IMR-90 (cell line): ENCODE measurements around the gene TMEM135. TPM values are rescaled to one million over a fixed set of nuclear protein-coding genes. Genes with fewer than 3 reads are reported as not detected.

Experiments used
- ATAC-seq: fragments of 200-7000 bp; cut with Tn5 transposase; 2 replicates; pipeline ENCODE4 v1.9.1; 2020; ENCODE audit warnings: low read depth, mild to moderate bottlenecking, moderate library complexity
- BruUV-seq: library from RNA; stranded (reverse); fragments of 400-500 nt; replicated peaks from 2 replicates; lab custom pipeline; 2021; lab: Mats Ljungman, UMichigan
- CTCF ChIA-PET: fragments of 300-600 bp; formaldehyde crosslinking; extraction: SDS; loops from one replicate; lab custom pipeline; 2021; ENCODE audit warnings: antibody characterized with exemption; lab: Yijun Ruan, JAX
- POLR2A ChIA-PET: fragments of 300-600 bp; sonication (Branson Sonifier 250); formaldehyde crosslinking; loops from one replicate; lab custom pipeline; 2022; ENCODE audit warnings: antibody characterized with exemption; ENCODE audit not compliant: unreplicated experiment; lab: Charles Lee
- DNase-seq: peaks from one replicate; pipeline ENCODE4 v3.0.0; 2013
- H2AFZ ChIP-seq: replicated peaks from 2 replicates; pipeline ENCODE3; 2013; ENCODE audit warnings: low read length, mild to moderate bottlenecking; ENCODE audit not compliant: poor library complexity
- H2AK5ac ChIP-seq: 2 replicates; pipeline ENCODE4 v1.6.1; 2013; ENCODE audit warnings: low read depth, low read length, inconsistent platforms
- H2AK9ac ChIP-seq: replicated peaks from 2 replicates; pipeline ENCODE3; 2013; ENCODE audit warnings: mild to moderate bottlenecking, low read depth, low read length, moderate library complexity; ENCODE audit not compliant: poor library complexity
- H2BK120ac ChIP-seq: 2 replicates; pipeline ENCODE4 v1.6.1; 2013; ENCODE audit warnings: low read depth, low read length, inconsistent platforms
- H2BK15ac ChIP-seq: 3 replicates; pipeline ENCODE4 v1.6.1; 2013; ENCODE audit warnings: low read depth, low read length, inconsistent platforms
- H2BK20ac ChIP-seq: 2 replicates; pipeline ENCODE4 v1.6.1; 2013; ENCODE audit warnings: low read depth, mild to moderate bottlenecking, inconsistent platforms, low read length, moderate library complexity
- H2BK5ac ChIP-seq: 2 replicates; pipeline ENCODE4 v1.6.1; 2013; ENCODE audit warnings: mild to moderate bottlenecking, low read depth, low read length, inconsistent platforms; ENCODE audit not compliant: poor library complexity, severe bottlenecking
- H3K14ac ChIP-seq: replicated peaks from 2 replicates; pipeline ENCODE4 v1.6.1; 2013; ENCODE audit warnings: low read depth, low read length, inconsistent platforms
- H3K18ac ChIP-seq: 2 replicates; pipeline ENCODE4 v1.6.1; 2013; ENCODE audit warnings: low read depth, low read length, control low read depth
- H3K23ac ChIP-seq: 2 replicates; pipeline ENCODE4 v1.6.1; 2013; ENCODE audit warnings: low read depth, low read length, inconsistent platforms
- H3K27ac ChIP-seq: 2 replicates; pipeline ENCODE4 v1.5.1; 2013; ENCODE audit warnings: mild to moderate bottlenecking, control low read depth, low read length; ENCODE audit not compliant: insufficient read depth
- H3K27me3 ChIP-seq: 2 replicates; pipeline ENCODE4 v1.6.1; 2013; ENCODE audit warnings: low read length; ENCODE audit not compliant: control insufficient read depth, insufficient read depth
- H3K36me3 ChIP-seq: 2 replicates; pipeline ENCODE4 v1.6.1; 2013; ENCODE audit warnings: low read length, mixed read lengths; ENCODE audit not compliant: control insufficient read depth, insufficient read depth
- H3K4ac ChIP-seq: 2 replicates; pipeline ENCODE4 v1.6.1; 2013; ENCODE audit warnings: low read depth, low read length, inconsistent platforms
- H3K4me1 ChIP-seq: 2 replicates; pipeline ENCODE4 v1.6.1; 2013; ENCODE audit warnings: low read length, mixed read lengths; ENCODE audit not compliant: control insufficient read depth, insufficient read depth
- H3K4me2 ChIP-seq: 2 replicates; pipeline ENCODE4 v1.6.1; 2013; ENCODE audit warnings: low read depth, mild to moderate bottlenecking, control low read depth, low read length, moderate library complexity
- H3K4me3 ChIP-seq: 2 replicates; pipeline ENCODE4 v1.5.1; 2013; ENCODE audit warnings: low read depth, mild to moderate bottlenecking, control low read depth, low read length, moderate library complexity; ENCODE audit not compliant: insufficient read depth
- H3K56ac ChIP-seq: 2 replicates; pipeline ENCODE4 v1.6.1; 2013; ENCODE audit warnings: low read length, inconsistent platforms; ENCODE audit not compliant: insufficient read depth; ENCODE audit errors: extremely low read depth
- H3K79me1 ChIP-seq, 2 experiments: 2 replicates each; pipeline ENCODE4 v1.6.1; 2013; ENCODE audit warnings: low read length in 2 of 2, inconsistent platforms in 1 of 2, low read depth in 1 of 2
- H3K9ac ChIP-seq: 2 replicates; pipeline ENCODE4 v1.6.1; 2013; ENCODE audit warnings: low read depth, low read length, control low read depth
- H3K9me1 ChIP-seq: 2 replicates; pipeline ENCODE4 v1.6.1; 2013; ENCODE audit warnings: low read length, inconsistent platforms; ENCODE audit not compliant: insufficient read depth
- H3K9me3 ChIP-seq: 2 replicates; pipeline ENCODE4 v1.6.1; 2013; ENCODE audit warnings: low read length; ENCODE audit not compliant: control insufficient read depth, insufficient read depth
- H4K20me1 ChIP-seq: 2 replicates; pipeline ENCODE4 v1.6.1; 2013; ENCODE audit warnings: low read length, inconsistent platforms; ENCODE audit not compliant: insufficient read depth
- H4K5ac ChIP-seq: 2 replicates; pipeline ENCODE4 v1.6.1; 2013; ENCODE audit warnings: mild to moderate bottlenecking, low read depth, low read length, control low read depth
- H4K8ac ChIP-seq, 2 experiments: 2 replicates each; pipeline ENCODE4 v1.6.1; 2013; ENCODE audit warnings: low read depth in 2 of 2, low read length in 2 of 2, control low read depth in 1 of 2, inconsistent platforms in 1 of 2
- H4K91ac ChIP-seq: 2 replicates; pipeline ENCODE4 v1.6.1; 2013; ENCODE audit warnings: low read depth, low read length, inconsistent platforms; ENCODE audit not compliant: insufficient read depth
- CEBPB ChIP-seq: IDR thresholded peaks from 2 replicates; pipeline ENCODE4 v1.6.1; 2012; ENCODE audit warnings: low read depth, low read length, improper control_type of control experiment
- CHD1 ChIP-seq: IDR thresholded peaks from 2 replicates; pipeline ENCODE4 v1.6.1; 2012; ENCODE audit warnings: low read depth, low read length, improper control_type of control experiment
- MAFK ChIP-seq: IDR thresholded peaks from 2 replicates; pipeline ENCODE4 v1.6.1; 2012; ENCODE audit warnings: low read depth, low read length, improper control_type of control experiment
- NFE2L2 ChIP-seq: fragments of 150-350 bp; IDR thresholded peaks from 2 replicates; pipeline ENCODE4 v1.6.1; 2016; ENCODE audit warnings: low read depth, mild to moderate bottlenecking, low read length
- WGBS, 2 experiments: methylation state at CpG; one replicate each; pipeline versions ENCODE4 v1.1.5 to v1.1.7; 2013; ENCODE audit warnings: missing lambda C conversion rate in 2 of 2; ENCODE audit not compliant: insufficient read length in 1 of 2; ENCODE audit errors: extremely low coverage in 2 of 2; 5-methylcytosine and 5-hydroxymethylcytosine counted together
- dilution Hi-C: fragments of 300-500 bp; cut with HindIII; formaldehyde crosslinking; loops from one replicate; pipeline ENCODE4 v1.14.3; 2018; ENCODE audit warnings: low sequenced_read_pairs; ENCODE audit not compliant: unreplicated experiment
- in situ Hi-C: fragments of 300-500 bp; cut with MboI; formaldehyde crosslinking; loops from 3 replicates; pipeline ENCODE4 v1.14.3; 2019; ENCODE audit warnings: low sequenced_read_pairs, inconsistent platforms, mixed read lengths
- intact Hi-C: fragments of 100-400 bp; cut with micrococcal nuclease; formaldehyde crosslinking; loops from 2 replicates; pipeline ENCODE4 v1.10.0; 2022
- polyA plus RNA-seq, 3 experiments: library from polyadenylated mRNA; depleted of rRNA; stranded (reverse); fragments of >200 nt; gene quantifications; 2 replicates each; pipeline ENCODE4 v1.2.3, GENCODE V29; 2012; ENCODE audit warnings: low replicate concordance in 1 of 3
- total RNA-seq: library from RNA; depleted of rRNA; stranded (reverse); fragments of >200 nt; gene quantifications from 2 replicates; pipeline ENCODE4 v1.2.3, GENCODE V29; 2012

Gene TMEM135
- total and polyA plus RNA-seq, 2 of the 4 experiments (the other 2 are of a cell fraction), result 3.9 to 5.9 TPM

GRCh38 chr11:87035976-87036583, 1.7 kb upstream of the TMEM135 start:
- Histone ChIP-seq H3K9ac (no peak overlapping the region), H3K27me3 (no peaks in the 10 kb centered on the region), H2AK9ac (no peak overlapping the region), H4K20me1 (no peaks in the 10 kb centered on the region; the same call in 1 of the 2 replicates), H3K14ac (no peak overlapping the region), H2BK15ac (no peak overlapping the region), H3K4me2 (no peak overlapping the region), H4K8ac (no peak overlapping the region), H3K4ac (no peak overlapping the region), H3K9me1 (peaks cover 4% of the 10 kb centered on the region; the same call in 1 of the 2 replicates), H4K91ac (no peak overlapping the region), H3K27ac (no peak overlapping the region), H2AFZ (no peak overlapping the region), H3K4me1 (peaks cover 2% of the 10 kb centered on the region; the same call in 1 of the 2 replicates), H2BK120ac (no peak overlapping the region), H4K5ac (no peak overlapping the region), H2BK20ac (no peak overlapping the region), H3K79me1 (peaks cover 6 to 23% of the 10 kb centered on the region in 2 experiments; a peak in 3 of 4 replicates), H2BK5ac (no peak overlapping the region), H3K9me3 (no peaks in the 10 kb centered on the region), H3K4me3 (no peak overlapping the region), H3K23ac (no peak overlapping the region), H3K36me3 (no peaks in the 10 kb centered on the region), H3K56ac (no peak overlapping the region), H2AK5ac (no peak overlapping the region), H3K18ac (no peak overlapping the region)
- no peak for ATAC-seq
- POLR2A ChIA-PET, result no interaction called here
- CTCF ChIA-PET, result no interaction called here
- intact Hi-C loops, result loop anchor here (5.0 kb wide), 1 partner anchor 99 kb away; no protein-coding TSS in a partner anchor
- in situ Hi-C loops, result no loop called here
- no peak for TF ChIP-seq NFE2L2
- TF ChIP-seq CEBPB, result no peak
- TF ChIP-seq MAFK, result no peak
- no peak for TF ChIP-seq CHD1
- BruUV-seq, result no TSS peak
- DNase-seq, result no peak
- 100% methylated on average over 2 of the region's 12 CpGs; no CpG with 5 or more reads in 1 of the 2 experiments for WGBS, 2 experiments
- dilution Hi-C loops, result no loop called here
